ENCODE measurements around the gene MSH5. TPM values are rescaled to one million over a fixed set of nuclear protein-coding genes. Genes with fewer than 3 reads are reported as not detected.
A peak's percentile ranks its signal among the peaks of the same experiment; 100 is the strongest.

The MSH5 gene
- total RNA-seq, 1 experiment from 2014 or later: 43.1 TPM

GRCh38 chr6:31769684-31770371, 30.0 kb downstream of the MSH5 start (continued):
- TF ChIP-seq IRF1 (CRISPR knock-in tag; IDR thresholded peaks at IDR 0.05): no peak
- TF ChIP-seq ZNF532 (CRISPR knock-in tag; IDR thresholded peaks at IDR 0.05; ENCODE audit: borderline replicate concordance): no peak
- no peak for TF ChIP-seq ZNF232 (CRISPR knock-in tag; IDR thresholded peaks at IDR 0.05)
- TF ChIP-seq ETV6 (CRISPR knock-in tag; IDR thresholded peaks at IDR 0.05): no peak
- 0 out of 2 replicates have a peak, but pooled peaks have one; percentile 38 for TF ChIP-seq ERG (CRISPR knock-in tag; IDR thresholded peaks at IDR 0.05)
- no peak for TF ChIP-seq NR1H2 (CRISPR knock-in tag; IDR thresholded peaks at IDR 0.05)
- TF ChIP-seq ATF3 (CRISPR knock-in tag; conservative IDR thresholded peaks at IDR 0.05): no peak
- TF ChIP-seq ZBTB21 (CRISPR knock-in tag; IDR thresholded peaks at IDR 0.05; ENCODE audit: borderline replicate concordance): no peak
- no peak for TF ChIP-seq ZNF396 (CRISPR knock-in tag; IDR thresholded peaks at IDR 0.05; ENCODE audit: borderline replicate concordance)
- no peak for TF ChIP-seq NR3C1 (CRISPR knock-in tag; conservative IDR thresholded peaks at IDR 0.05; ENCODE audit: low read depth)
- TF ChIP-seq ESRRA (CRISPR knock-in tag; IDR thresholded peaks at IDR 0.05; ENCODE audit: borderline replicate concordance): no peak
- no peak for TF ChIP-seq E2F1 (CRISPR knock-in tag; IDR thresholded peaks at IDR 0.05)
- TF ChIP-seq RORB (CRISPR knock-in tag; IDR thresholded peaks at IDR 0.05): no peak
- TF ChIP-seq CTCF (IDR thresholded peaks at IDR 0.05): peak; percentile 90

GRCh38 chr6:31770860-31771259, 31.1 kb downstream of the MSH5 start:
- ChIA-PET POLR2A (no interaction called here), CTCF (interaction anchor here (1.4 to 2.6 kb wide), 9 partner anchors 9 to 105 kb away, joined by 4 to 66 read pairs (median 10); partner anchors contain the start of genes CSNK2B, DDAH2 and NEU1)
- ATAC-seq: no peak
- H3K4me3 Mint-ChIP-seq: no peak overlapping the region
- no peak overlapping the region for H3K27ac Mint-ChIP-seq
- peaks cover 9% of the 10 kb centered on the region for H3K4me1 Mint-ChIP-seq
- H3K36me3 Mint-ChIP-seq: no peaks in the 10 kb centered on the region
- no peaks in the 10 kb centered on the region; the same call in 1 of the 2 replicates for H3K27me3 Mint-ChIP-seq (ENCODE audit: low read depth)
- TF ChIP-seq HMGXB4 (CRISPR knock-in tag; IDR thresholded peaks at IDR 0.05): no peak
- TF ChIP-seq NR1H2 (CRISPR knock-in tag; IDR thresholded peaks at IDR 0.05): no peak
- no peak for TF ChIP-seq ESRRA (CRISPR knock-in tag; IDR thresholded peaks at IDR 0.05; ENCODE audit: borderline replicate concordance)
- TF ChIP-seq JAZF1 (CRISPR knock-in tag; IDR thresholded peaks at IDR 0.05): no peak
- TF ChIP-seq SOX15 (CRISPR knock-in tag; IDR thresholded peaks at IDR 0.05): no peak
- no peak for TF ChIP-seq ZNF671 (CRISPR knock-in tag; IDR thresholded peaks at IDR 0.05)
- H3K9me3 Mint-ChIP-seq: no peaks in the 10 kb centered on the region
- DNase-seq (ENCODE audit: low spot score): no peak

Data from WTC11 (cell line).